ENCODE data around the gene RAI1. TPM values are rescaled to one million over a fixed set of nuclear protein-coding genes. Genes with fewer than 3 reads are reported as not detected.
A peak's percentile ranks its signal among the peaks of the same experiment; 100 is the strongest.

Gene RAI1
- total RNA-seq, 4 donors from 2014 or later: 17.0 to 36.3 (median 22.3) TPM

- H3K4me1 ChIP-seq: peaks cover 39 to 77% (median 49%) of the 10 kb centered on the region in 3 donors
- H3K4me3 ChIP-seq: no peak overlapping the region
- intact Hi-C loops (cut with DNase I): no loop called here
- TF ChIP-seq CTCF (IDR thresholded peaks at IDR 0.05) (no peak), POLR2A (IDR thresholded peaks at IDR 0.05) (no peak)
- H3K27ac ChIP-seq: peak overlapping the region in 3 of 4 donors; percentile 16 to 79 (median 56)
- no peaks in the 10 kb centered on the region for H3K27me3 ChIP-seq
- no peaks in the 10 kb centered on the region for H3K9me3 ChIP-seq
- 67 to 72% methylated on average over 5 of the region's 5 CpGs for WGBS, 2 donors
- peaks cover 0 to 9% (median 0%) of the 10 kb centered on the region in 3 donors for H3K36me3 ChIP-seq
- no peak for DNase-seq
These were observed 31.1 kb downstream of the RAI1 start for GRCh38 chr17:17712268-17712924.

GRCh38 chr17:17713839-17714238 is 32.6 kb downstream of the RAI1 start:
- no peaks in the 10 kb centered on the region for H3K9me3 ChIP-seq
- H3K27ac ChIP-seq: peak overlapping the region; percentile 66 to 79 (median 69)
- 22 to 52% methylated on average over 6 to 7 of the region's 7 CpGs for WGBS, 2 donors
- H3K27me3 ChIP-seq: no peaks in the 10 kb centered on the region
- DNase-seq: no peak
- no peak for TF ChIP-seq POLR2A (IDR thresholded peaks at IDR 0.05)
- TF ChIP-seq CTCF (IDR thresholded peaks at IDR 0.05): no peak
- intact Hi-C loops (cut with DNase I): no loop called here
- peaks cover 39 to 86% (median 49%) of the 10 kb centered on the region in 3 donors for H3K4me1 ChIP-seq
- no peak overlapping the region for H3K4me3 ChIP-seq
- peaks cover 0 to 8% (median 0%) of the 10 kb centered on the region in 3 donors for H3K36me3 ChIP-seq

- Histone ChIP-seq H3K36me3 (peaks cover 0 to 2% (median 0%) of the 10 kb centered on the region in 3 donors), H3K27ac (peak overlapping the region; percentile 66 to 79 (median 69)), H3K4me3 (no peak overlapping the region), H3K27me3 (no peaks in the 10 kb centered on the region), H3K4me1 (peaks cover 39 to 88% (median 49%) of the 10 kb centered on the region in 3 donors), H3K9me3 (no peaks in the 10 kb centered on the region)
- no peak for DNase-seq
- 57 to 76% methylated on average over 11 to 15 of the region's 16 CpGs for WGBS, 2 donors
- intact Hi-C loops (cut with DNase I): no loop called here
- TF ChIP-seq POLR2A (IDR thresholded peaks at IDR 0.05) (no peak), CTCF (IDR thresholded peaks at IDR 0.05) (no peak)
These were observed 33.1 kb downstream of the RAI1 start for GRCh38 chr17:17714261-17714866.

- DNase-seq: no peak
- TF ChIP-seq CTCF (IDR thresholded peaks at IDR 0.05) (no peak), POLR2A (IDR thresholded peaks at IDR 0.05) (no peak)
- Histone ChIP-seq H3K36me3 (no peaks in the 10 kb centered on the region), H3K4me1 (peaks cover 39 to 88% (median 53%) of the 10 kb centered on the region in 3 donors), H3K4me3 (no peak overlapping the region), H3K9me3 (no peaks in the 10 kb centered on the region), H3K27ac (peak overlapping the region; percentile 66 to 79 (median 69)), H3K27me3 (no peaks in the 10 kb centered on the region)
- WGBS, 2 donors: 40 to 100% methylated on average over 1 of the region's 3 CpGs
- intact Hi-C loops (cut with DNase I): no loop called here
These were observed 33.6 kb downstream of the RAI1 start for GRCh38 chr17:17714879-17715278.

GRCh38 chr17:17716837-17717523 is 35.7 kb downstream of the RAI1 start:
- Histone ChIP-seq H3K4me3 (no peak overlapping the region), H3K4me1 (peaks cover 33 to 88% (median 51%) of the 10 kb centered on the region in 3 donors), H3K27ac (no peak overlapping the region), H3K27me3 (no peaks in the 10 kb centered on the region), H3K9me3 (no peaks in the 10 kb centered on the region), H3K36me3 (no peaks in the 10 kb centered on the region)
- no peak for TF ChIP-seq CTCF (IDR thresholded peaks at IDR 0.05)
- TF ChIP-seq POLR2A (IDR thresholded peaks at IDR 0.05): no peak
- intact Hi-C loops (cut with DNase I): no loop called here
- DNase-seq: no peak
- WGBS, 2 donors: 56 to 70% methylated on average over 2 to 3 of the region's 7 CpGs

Measured in esophagus squamous epithelium (tissue), 5 donors.